Measurements from ENCODE around the gene DLG4.

Gene DLG4

GRCh38 chr17:7156342-7156940, 63.2 kb downstream of the DLG4 start:
- no peak for DNase-seq (ENCODE audit: low spot score)

GRCh38 chr17:7147772-7148171, 71.9 kb downstream of the DLG4 start:
- DNase-seq (ENCODE audit: low spot score): peak; percentile 38

GRCh38 chr17:7146115-7146514, 73.5 kb downstream of the DLG4 start:
- DNase-seq (ENCODE audit: low spot score): no peak

GRCh38 chr17:7144213-7144612, 75.4 kb downstream of the DLG4 start:
- DNase-seq (ENCODE audit: low spot score): no peak

GRCh38 chr17:7141824-7142223, 77.8 kb downstream of the DLG4 start:
- no peak for DNase-seq (ENCODE audit: low spot score)

GRCh38 chr17:7139400-7139799, 80.2 kb downstream of the DLG4 start:
- no peak for DNase-seq (ENCODE audit: low spot score)

- no peak for DNase-seq (ENCODE audit: low spot score)
Measured at GRCh38 chr17:7138800-7139381, 80.7 kb downstream of the DLG4 start.

- no peak for DNase-seq (ENCODE audit: low spot score)
Measured at GRCh38 chr17:7137171-7137943, 82.3 kb downstream of the DLG4 start.
